ENCODE results near the gene TNS1. TPM values are rescaled to one million over a fixed set of nuclear protein-coding genes. Genes with fewer than 3 reads are reported as not detected.

The TNS1 gene
- polyA plus RNA-seq, 1 experiment, result 19.7 TPM

DNA sequence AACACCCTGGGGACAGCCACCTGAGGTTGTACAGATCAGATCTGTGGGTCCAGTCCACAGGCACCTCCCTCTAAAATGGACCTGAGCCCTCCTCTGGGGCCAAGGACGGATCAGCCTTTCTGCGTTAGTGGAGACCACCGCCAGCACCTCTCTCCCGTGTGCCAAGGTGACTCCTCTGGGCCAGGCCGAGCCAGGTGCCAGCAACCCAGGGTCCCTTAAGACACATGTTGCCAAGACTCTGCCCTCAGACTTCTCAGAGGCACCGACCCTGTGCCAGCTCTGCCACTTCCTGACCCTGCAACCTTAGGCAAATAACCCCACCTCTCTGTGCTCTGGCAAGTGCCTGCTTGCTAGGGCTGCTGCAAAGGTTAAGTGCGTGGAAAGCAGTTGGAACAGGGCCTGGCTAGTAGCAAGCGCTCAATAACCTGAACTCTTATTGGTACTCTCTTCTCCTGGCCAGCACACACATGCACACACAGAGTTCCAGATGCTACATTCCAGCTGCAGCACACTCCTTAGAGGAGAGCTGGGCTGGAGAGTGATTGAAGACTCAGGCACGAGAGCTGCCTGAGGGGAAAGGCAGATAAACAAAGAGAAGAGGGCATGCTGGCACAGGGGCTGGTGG is 105.6 kb downstream of the TNS1 start:
- DNase-seq (ENCODE audit: low read depth, low spot score), result no peak
- Histone ChIP-seq H3K9me3 (ENCODE audit: control insufficient read depth, insufficient read depth, low read length) (no peaks in the 10 kb centered on the region), H3K4me3 (ENCODE audit: low read depth, low read length) (no peak overlapping the region), H3K27me3 (ENCODE audit: control insufficient read depth, insufficient read depth, low read length) (no peaks in the 10 kb centered on the region), H3K27ac (ENCODE audit: low read depth, low read length) (no peak overlapping the region)
- CTCF ChIA-PET, result interaction anchor here (1.1 kb wide), 1 partner anchor 10 kb away, joined by 5 read pairs; no protein-coding TSS in a partner anchor
- TF ChIP-seq, protein P1, sequence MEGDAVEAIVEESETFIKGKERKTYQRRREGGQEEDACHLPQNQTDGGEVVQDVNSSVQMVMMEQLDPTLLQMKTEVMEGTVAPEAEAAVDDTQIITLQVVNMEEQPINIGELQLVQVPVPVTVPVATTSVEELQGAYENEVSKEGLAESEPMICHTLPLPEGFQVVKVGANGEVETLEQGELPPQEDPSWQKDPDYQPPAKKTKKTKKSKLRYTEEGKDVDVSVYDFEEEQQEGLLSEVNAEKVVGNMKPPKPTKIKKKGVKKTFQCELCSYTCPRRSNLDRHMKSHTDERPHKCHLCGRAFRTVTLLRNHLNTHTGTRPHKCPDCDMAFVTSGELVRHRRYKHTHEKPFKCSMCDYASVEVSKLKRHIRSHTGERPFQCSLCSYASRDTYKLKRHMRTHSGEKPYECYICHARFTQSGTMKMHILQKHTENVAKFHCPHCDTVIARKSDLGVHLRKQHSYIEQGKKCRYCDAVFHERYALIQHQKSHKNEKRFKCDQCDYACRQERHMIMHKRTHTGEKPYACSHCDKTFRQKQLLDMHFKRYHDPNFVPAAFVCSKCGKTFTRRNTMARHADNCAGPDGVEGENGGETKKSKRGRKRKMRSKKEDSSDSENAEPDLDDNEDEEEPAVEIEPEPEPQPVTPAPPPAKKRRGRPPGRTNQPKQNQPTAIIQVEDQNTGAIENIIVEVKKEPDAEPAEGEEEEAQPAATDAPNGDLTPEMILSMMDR (IDR thresholded peaks at IDR 0.05; ENCODE audit: low read depth, low read length), result no peak
- POLR2A ChIA-PET, result interaction anchor here (0.6 kb wide), 1 partner anchor 127 kb away, joined by 5 read pairs; no protein-coding TSS in a partner anchor

DNA sequence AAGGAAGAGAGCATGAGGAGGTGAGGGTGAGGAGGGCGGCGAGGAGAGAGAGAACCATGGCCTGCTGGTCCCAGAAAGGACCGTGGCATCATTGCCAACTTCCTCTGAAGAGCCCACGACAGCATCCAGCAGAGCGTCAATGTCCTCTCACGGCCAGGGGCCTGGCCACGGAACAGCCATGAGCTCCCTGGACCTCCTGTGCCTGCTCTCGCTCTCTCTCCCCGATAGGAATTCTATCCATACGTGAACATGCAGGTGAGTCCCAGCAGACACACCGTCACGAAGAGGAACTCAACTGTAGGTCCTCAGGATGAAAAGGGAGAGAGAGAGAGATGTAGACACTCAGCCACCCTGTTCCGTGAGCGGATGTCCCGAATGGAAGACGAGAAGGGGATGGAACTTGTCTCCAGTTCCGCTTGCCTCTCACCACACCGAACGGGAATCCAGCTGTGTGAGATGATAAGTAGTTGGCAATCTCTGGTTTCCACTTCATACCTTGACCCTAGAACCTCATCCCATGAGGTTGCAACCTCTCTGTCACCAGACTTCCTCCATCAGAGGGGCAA is 107.6 kb downstream of the TNS1 start:
- Histone ChIP-seq H3K27me3 (ENCODE audit: control insufficient read depth, insufficient read depth, low read length) (no peaks in the 10 kb centered on the region), H3K4me3 (ENCODE audit: low read depth, low read length) (no peak overlapping the region), H3K27ac (ENCODE audit: low read depth, low read length) (no peak overlapping the region), H3K9me3 (ENCODE audit: control insufficient read depth, insufficient read depth, low read length) (no peaks in the 10 kb centered on the region)
- ChIA-PET POLR2A (no interaction called here), CTCF (interaction anchor here (2.3 kb wide), 1 partner anchor 8 kb away, joined by 9 read pairs; no protein-coding TSS in a partner anchor)
- TF ChIP-seq, protein P1 (IDR thresholded peaks at IDR 0.05; ENCODE audit: low read depth, low read length), result no peak
- DNase-seq (ENCODE audit: low read depth, low spot score), result no peak

DNA sequence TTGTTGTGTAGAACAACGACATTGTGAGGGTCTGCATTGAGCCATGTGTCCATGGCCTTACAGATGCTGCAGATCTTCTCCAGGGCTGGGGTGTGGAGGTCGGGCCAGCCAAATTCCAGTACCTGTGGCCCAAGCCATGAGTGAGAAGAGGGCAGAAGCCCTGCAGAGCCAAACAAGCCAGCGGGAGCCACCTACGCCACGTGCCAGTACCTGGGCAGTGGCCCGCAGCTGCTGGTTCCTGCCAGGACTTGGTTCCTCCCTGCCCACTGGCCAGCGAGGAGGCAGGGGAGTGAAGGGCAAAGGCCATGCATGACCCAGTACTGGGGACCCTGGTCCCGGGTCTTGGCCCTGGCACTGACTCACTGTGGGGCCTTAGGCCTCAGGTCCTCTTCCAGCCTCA is 109.4 kb downstream of the TNS1 start:
- DNase-seq (ENCODE audit: low read depth, low spot score), result no peak
- ChIA-PET CTCF (no interaction called here), POLR2A (interaction anchor here (0.7 kb wide), 1 partner anchor 10 kb away, joined by 3 read pairs; no protein-coding TSS in a partner anchor)
- no peak overlapping the region for H3K4me3 ChIP-seq (ENCODE audit: low read depth, low read length)
- no peaks in the 10 kb centered on the region for H3K9me3 ChIP-seq (ENCODE audit: control insufficient read depth, insufficient read depth, low read length)
- H3K27me3 ChIP-seq (ENCODE audit: control insufficient read depth, insufficient read depth, low read length), result no peaks in the 10 kb centered on the region
- TF ChIP-seq, protein P1 (IDR thresholded peaks at IDR 0.05; ENCODE audit: low read depth, low read length), result no peak
- H3K27ac ChIP-seq (ENCODE audit: low read depth, low read length), result no peak overlapping the region

DNA sequence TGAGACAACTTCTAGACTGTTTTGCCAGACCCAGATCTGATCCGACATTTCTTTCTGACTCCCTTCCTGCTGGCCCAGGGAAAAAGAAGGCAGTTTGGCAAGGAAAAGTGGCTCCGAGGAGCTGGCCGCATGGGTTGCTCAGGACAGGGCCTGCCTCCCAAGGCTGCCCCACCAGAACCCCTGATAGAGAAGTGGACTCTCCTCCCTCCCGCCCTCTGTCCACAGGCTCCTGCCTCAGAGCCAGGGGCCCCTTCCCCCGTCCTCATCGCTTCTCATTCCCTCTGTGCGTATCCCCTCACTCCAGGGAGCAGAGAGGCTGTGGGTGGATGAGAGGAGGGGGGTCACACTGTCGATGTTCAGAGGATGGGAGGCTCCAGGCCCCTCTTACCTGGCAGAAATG is 110.2 kb downstream of the TNS1 start:
- CTCF ChIA-PET, result no interaction called here
- POLR2A ChIA-PET, result no interaction called here
- TF ChIP-seq, protein P1 (IDR thresholded peaks at IDR 0.05; ENCODE audit: low read depth, low read length), result no peak
- DNase-seq (ENCODE audit: low read depth, low spot score), result no peak
- H3K4me3 ChIP-seq (ENCODE audit: low read depth, low read length), result no peak overlapping the region
- no peaks in the 10 kb centered on the region for H3K27me3 ChIP-seq (ENCODE audit: control insufficient read depth, insufficient read depth, low read length)
- H3K9me3 ChIP-seq (ENCODE audit: control insufficient read depth, insufficient read depth, low read length), result no peaks in the 10 kb centered on the region
- H3K27ac ChIP-seq (ENCODE audit: low read depth, low read length), result no peak overlapping the region

DNA sequence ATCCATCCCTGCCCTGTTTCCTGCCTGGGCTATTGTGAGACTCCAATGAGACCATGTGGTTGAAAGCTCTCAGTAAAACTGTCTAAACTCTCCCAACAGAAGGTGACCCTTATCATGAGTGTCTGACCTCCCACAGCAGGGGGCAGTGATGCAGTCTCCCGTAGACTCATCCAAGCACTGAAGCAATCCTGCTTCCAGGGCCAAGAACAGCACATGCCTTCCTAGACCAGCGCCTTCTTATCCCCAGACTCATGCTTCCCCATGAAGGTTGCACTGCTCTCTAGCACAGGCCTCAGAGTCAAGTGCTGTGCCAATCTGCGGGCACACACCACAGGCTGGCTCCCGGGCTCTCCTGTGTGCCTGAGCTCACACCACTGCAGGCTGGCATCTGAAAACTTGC is 112.3 kb downstream of the TNS1 start:
- peak overlapping the region; percentile 21 for H3K27ac ChIP-seq (ENCODE audit: low read depth, low read length)
- POLR2A ChIA-PET, result interaction anchor here (0.7 kb wide), 1 partner anchor 135 kb away, joined by 3 read pairs; no protein-coding TSS in a partner anchor
- no peaks in the 10 kb centered on the region for H3K9me3 ChIP-seq (ENCODE audit: control insufficient read depth, insufficient read depth, low read length)
- CTCF ChIA-PET, result interaction anchor here (0.5 to 7.3 kb wide), 19 partner anchors 9 to 1400 kb away, joined by 3 to 97 read pairs (median 5); no protein-coding TSS in a partner anchor
- no peaks in the 10 kb centered on the region for H3K27me3 ChIP-seq (ENCODE audit: control insufficient read depth, insufficient read depth, low read length)
- H3K4me3 ChIP-seq (ENCODE audit: low read depth, low read length), result no peak overlapping the region
- TF ChIP-seq, protein P1 (IDR thresholded peaks at IDR 0.05; ENCODE audit: low read depth, low read length), result peak; percentile 57
- peak; percentile 62 for DNase-seq (ENCODE audit: low read depth, low spot score)

Data from AG04450 (cell line).